ENCODE measurements around the gene FAIM2. TPM values are rescaled to one million over a fixed set of nuclear protein-coding genes. Genes with fewer than 3 reads are reported as not detected.

FAIM2 gene
- total RNA-seq, 1 donor from 2014 or later, result 1.2 TPM

DNA sequence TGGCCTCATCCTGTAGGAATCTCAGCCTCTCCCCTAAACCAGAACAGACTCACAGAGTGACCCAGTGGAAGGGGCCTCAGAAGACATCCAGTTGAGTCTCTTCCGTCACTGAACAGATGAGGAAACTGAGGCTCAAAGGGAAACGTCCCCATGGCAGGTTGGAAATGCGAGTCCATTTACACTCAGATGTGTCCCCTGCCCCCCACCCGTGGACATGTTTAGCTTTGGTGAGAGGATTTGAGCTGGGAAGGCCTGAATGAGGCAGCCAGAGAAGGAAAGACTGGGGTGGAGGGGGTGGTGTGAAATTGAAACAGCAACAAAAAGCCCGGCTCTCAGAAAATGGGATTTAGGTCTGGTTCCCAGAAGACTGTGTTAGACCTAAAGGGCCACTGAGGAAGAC is 1.7 kb downstream of the FAIM2 start:
- no peak overlapping the region for H3K4me3 ChIP-seq
- DNase-seq (no peak), ATAC-seq (no peak)
- H3K9me3 ChIP-seq, result no peaks in the 10 kb centered on the region
- no peak overlapping the region for H3K27ac ChIP-seq
- no peaks in the 10 kb centered on the region for H3K4me1 ChIP-seq
- peaks cover 12% of the 10 kb centered on the region for H3K27me3 ChIP-seq
- intact Hi-C loops (cut with DNase I), result no loop called here
- no peak for TF ChIP-seq CTCF (IDR thresholded peaks at IDR 0.05)
- no peaks in the 10 kb centered on the region for H3K36me3 ChIP-seq

DNA sequence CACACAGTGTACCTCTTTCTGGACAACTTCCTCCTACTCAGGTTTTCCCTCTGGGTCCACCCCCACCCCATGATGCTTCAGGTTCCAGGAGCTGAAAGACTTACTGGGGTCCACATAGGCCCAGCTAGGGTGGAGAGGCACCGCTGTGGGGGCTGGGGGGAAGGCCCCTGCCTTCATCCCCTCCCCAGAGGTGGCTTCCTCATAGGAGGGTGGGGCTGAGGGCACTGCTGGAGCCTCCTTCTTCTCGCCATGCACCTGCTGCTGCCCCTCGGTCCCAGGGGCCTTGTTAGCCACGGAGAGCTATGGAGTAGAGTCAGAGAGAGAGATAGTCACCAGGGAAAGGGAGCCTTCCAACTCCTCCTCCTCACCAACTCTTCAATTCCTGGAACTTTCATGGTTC is 2.7 kb downstream of the FAIM2 start:
- TF ChIP-seq CTCF (IDR thresholded peaks at IDR 0.05), result no peak
- no peaks in the 10 kb centered on the region for H3K36me3 ChIP-seq
- H3K27ac ChIP-seq, result no peak overlapping the region
- H3K9me3 ChIP-seq, result no peaks in the 10 kb centered on the region
- intact Hi-C loops (cut with DNase I), result no loop called here
- H3K27me3 ChIP-seq, result peaks cover 12% of the 10 kb centered on the region
- DNase-seq (no peak), ATAC-seq (no peak)
- no peak overlapping the region for H3K4me3 ChIP-seq
- H3K4me1 ChIP-seq, result no peaks in the 10 kb centered on the region

GRCh38 chr12:49900371-49900770 is 3.3 kb downstream of the FAIM2 start:
- H3K27ac ChIP-seq, result no peak overlapping the region
- no peak overlapping the region for H3K4me3 ChIP-seq
- intact Hi-C loops (cut with DNase I), result no loop called here
- no peaks in the 10 kb centered on the region for H3K9me3 ChIP-seq
- no peaks in the 10 kb centered on the region for H3K4me1 ChIP-seq
- ATAC-seq (no peak), DNase-seq (no peak)
- H3K27me3 ChIP-seq, result peaks cover 12% of the 10 kb centered on the region
- TF ChIP-seq CTCF (IDR thresholded peaks at IDR 0.05), result no peak
- no peaks in the 10 kb centered on the region for H3K36me3 ChIP-seq

DNA sequence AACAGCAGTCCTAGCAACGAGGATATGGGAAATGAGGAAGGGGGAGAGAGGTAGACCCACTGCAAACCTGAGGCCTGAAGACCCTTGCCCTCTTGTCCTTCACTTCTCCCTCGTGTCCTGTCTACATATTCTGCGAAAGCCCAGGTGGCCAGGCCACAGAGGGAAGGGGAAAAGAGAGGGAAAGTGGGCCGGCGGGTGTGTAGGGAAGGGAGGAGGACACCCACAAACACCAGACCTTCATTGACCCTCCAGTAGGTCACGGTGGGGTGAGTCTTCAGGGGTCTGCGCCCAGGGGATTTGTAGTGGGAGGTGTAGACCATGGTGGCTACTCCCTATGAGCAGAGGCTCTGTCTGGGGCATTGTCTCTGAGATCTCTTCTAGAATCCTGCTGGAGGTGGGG is 3.8 kb downstream of the FAIM2 start:
- no peak for ATAC-seq
- H3K9me3 ChIP-seq, result no peaks in the 10 kb centered on the region
- no peaks in the 10 kb centered on the region for H3K4me1 ChIP-seq
- no peak for DNase-seq
- intact Hi-C loops (cut with DNase I), result no loop called here
- peaks cover 12% of the 10 kb centered on the region for H3K27me3 ChIP-seq
- H3K27ac ChIP-seq, result no peak overlapping the region
- H3K36me3 ChIP-seq, result no peaks in the 10 kb centered on the region
- TF ChIP-seq CTCF (IDR thresholded peaks at IDR 0.05), result no peak
- no peak overlapping the region for H3K4me3 ChIP-seq

DNA sequence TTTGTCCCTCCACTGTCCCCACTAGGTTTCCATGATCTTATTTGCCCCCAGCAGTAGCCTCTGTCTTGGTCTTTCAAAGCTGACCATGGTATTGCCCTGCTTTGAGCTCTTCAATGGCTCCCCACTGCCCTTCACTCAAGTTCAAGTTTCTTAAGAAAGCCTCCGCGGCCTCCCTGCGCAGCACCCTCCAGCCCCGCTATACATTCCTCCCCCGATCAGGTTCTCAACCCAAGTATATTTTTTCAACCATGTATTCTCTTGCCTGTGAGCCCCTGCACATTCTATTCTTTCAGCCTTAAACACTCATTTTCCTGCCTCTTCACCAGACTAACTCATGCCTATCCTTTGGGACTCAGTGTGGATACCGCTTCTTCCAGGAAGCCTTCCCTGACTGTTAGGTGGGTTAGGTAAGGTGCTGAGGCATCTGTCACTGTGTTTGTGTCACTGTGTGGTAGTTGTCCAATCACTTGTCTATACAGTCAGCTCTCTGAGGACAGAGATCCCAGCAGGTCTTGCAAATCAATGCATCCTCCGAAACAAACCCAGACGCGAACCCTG is 4.3 kb downstream of the FAIM2 start:
- DNase-seq (no peak), ATAC-seq (no peak)
- no peak for TF ChIP-seq CTCF (IDR thresholded peaks at IDR 0.05)
- H3K4me3 ChIP-seq, result no peak overlapping the region
- H3K27me3 ChIP-seq, result peaks cover 12% of the 10 kb centered on the region
- no peak overlapping the region for H3K27ac ChIP-seq
- no peaks in the 10 kb centered on the region for H3K9me3 ChIP-seq
- H3K36me3 ChIP-seq, result no peaks in the 10 kb centered on the region
- intact Hi-C loops (cut with DNase I), result no loop called here
- H3K4me1 ChIP-seq, result no peaks in the 10 kb centered on the region

DNA sequence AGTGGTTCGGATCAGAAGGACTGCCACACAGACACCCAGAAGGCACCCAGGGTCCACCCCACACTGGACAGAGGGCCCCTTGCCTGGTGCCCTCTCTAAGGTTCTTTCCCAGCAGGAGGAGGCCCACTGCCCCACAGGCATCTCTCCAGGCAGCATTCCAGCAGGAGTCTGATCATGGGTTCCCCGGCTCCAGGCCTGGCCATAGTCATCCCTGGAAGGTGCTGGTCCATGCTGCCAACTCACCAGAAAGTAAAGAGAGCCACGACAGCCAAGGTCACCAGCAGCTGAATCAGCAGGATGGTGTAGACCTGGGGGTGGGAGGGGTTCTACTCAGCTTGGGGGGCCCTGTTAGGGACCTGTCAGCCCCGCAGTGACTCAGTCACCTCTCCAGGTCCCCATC is 6.4 kb downstream of the FAIM2 start:
- Histone ChIP-seq H3K9me3 (no peaks in the 10 kb centered on the region), H3K36me3 (no peaks in the 10 kb centered on the region), H3K27ac (no peak overlapping the region), H3K4me3 (no peak overlapping the region), H3K4me1 (no peaks in the 10 kb centered on the region), H3K27me3 (no peaks in the 10 kb centered on the region)
- TF ChIP-seq CTCF (IDR thresholded peaks at IDR 0.05), result no peak
- DNase-seq (no peak), ATAC-seq (no peak)
- intact Hi-C loops (cut with DNase I), result no loop called here
